OCI-LY1 (cell line): ENCODE data around the gene PXDC1.

Source experiments
- H2AFZ ChIP-seq: fragments of 200-600 bp; sonication (generic), shearing (Covaris generic); 2 replicates; pipeline ENCODE4 v1.6.0; 2014; ENCODE audit warnings: antibody characterized with exemption, mild to moderate bottlenecking, low read length
- H3F3A ChIP-seq: fragments of 200-600 bp; sonication (generic), shearing (Covaris generic); 2 replicates; pipeline ENCODE4 v1.6.0; 2014; ENCODE audit warnings: mild to moderate bottlenecking, antibody characterized with exemption, low read length, moderate library complexity; ENCODE audit not compliant: insufficient read depth
- H3K27ac ChIP-seq: fragments of 200-600 bp; sonication (generic); 2 replicates; pipeline ENCODE4 v1.5.1; 2014; ENCODE audit warnings: low read length, mixed run types, mild to moderate bottlenecking, low read depth; ENCODE audit not compliant: poor library complexity, severe bottlenecking
- H3K27me3 ChIP-seq: fragments of 200-600 bp; sonication (generic); 2 replicates; pipeline ENCODE4 v1.6.0; 2014; ENCODE audit warnings: antibody characterized with exemption, mild to moderate bottlenecking, low read length, moderate library complexity; ENCODE audit not compliant: insufficient read depth
- H3K36me3 ChIP-seq: fragments of 200-600 bp; sonication (generic); 2 replicates; pipeline ENCODE4 v1.6.1; 2014; ENCODE audit warnings: mild to moderate bottlenecking, antibody characterized with exemption, low read length, moderate library complexity, mixed read lengths; ENCODE audit not compliant: insufficient read depth
- H3K4me1 ChIP-seq: fragments of 200-600 bp; sonication (generic); 2 replicates; pipeline ENCODE4 v1.5.1; 2014; ENCODE audit warnings: mild to moderate bottlenecking, low read length, moderate library complexity; ENCODE audit not compliant: insufficient read depth, severe bottlenecking
- H3K4me2 ChIP-seq: fragments of 200-600 bp; sonication (generic), shearing (Covaris generic); 2 replicates; pipeline ENCODE4 v1.6.1; 2014; ENCODE audit warnings: low read length
- H3K4me3 ChIP-seq: fragments of 200-600 bp; sonication (generic); 2 replicates; pipeline ENCODE4 v1.5.1; 2014; ENCODE audit warnings: low read length, low read depth, mild to moderate bottlenecking, mixed read lengths; ENCODE audit not compliant: poor library complexity, severe bottlenecking
- H3K79me2 ChIP-seq: fragments of 200-600 bp; shearing (Covaris generic); 2 replicates; pipeline ENCODE4 v1.6.1; 2016; ENCODE audit warnings: mixed run types, low read length, mixed read lengths; ENCODE audit not compliant: insufficient read depth
- H3K9ac ChIP-seq: fragments of 200-600 bp; sonication (generic), shearing (Covaris generic); 2 replicates; pipeline ENCODE4 v1.6.1; 2014; ENCODE audit warnings: mild to moderate bottlenecking, low read length, mixed read lengths
- H3K9me2 ChIP-seq: fragments of 200-600 bp; sonication (generic), shearing (Covaris generic); 2 replicates; pipeline ENCODE4 v1.6.1; 2014; ENCODE audit warnings: low read depth, mild to moderate bottlenecking, low read length, mixed read lengths
- H3K9me3 ChIP-seq: fragments of 200-600 bp; shearing (Covaris generic); 2 replicates; pipeline ENCODE4 v1.6.1; 2014; ENCODE audit warnings: low read length, mixed read lengths
- H4K20me1 ChIP-seq: fragments of 200-600 bp; sonication (generic), shearing (Covaris generic); 2 replicates; pipeline ENCODE4 v1.6.0; 2016; ENCODE audit warnings: mild to moderate bottlenecking, low read length; ENCODE audit not compliant: insufficient read depth
- CTCF ChIP-seq: fragments of 200-600 bp; sonication (generic), shearing (Covaris generic); IDR thresholded peaks from 2 replicates; pipeline ENCODE4 v1.5.1; 2017; ENCODE audit warnings: mild to moderate bottlenecking, antibody characterized with exemption, low read length, moderate library complexity, mixed read lengths
- EZH2 ChIP-seq: fragments of 200-600 bp; sonication (generic), shearing (Covaris generic); IDR thresholded peaks from 2 replicates; pipeline ENCODE4 v1.8.0; 2017; ENCODE audit warnings: borderline replicate concordance, mixed run types, mild to moderate bottlenecking, antibody characterized with exemption, low read length, moderate library complexity, mixed read lengths

The PXDC1 gene

GRCh38 chr6:3707751-3708412, 43.6 kb downstream of the PXDC1 start:
- H3K79me2 ChIP-seq = no peaks in the 10 kb centered on the region
- H3K4me1 ChIP-seq = no peaks in the 10 kb centered on the region
- TF ChIP-seq EZH2 = no peak
- no peak for TF ChIP-seq CTCF
- no peak overlapping the region for H2AFZ ChIP-seq
- H3F3A ChIP-seq = no peaks in the 10 kb centered on the region
- H3K9ac ChIP-seq = no peak overlapping the region
- H3K9me2 ChIP-seq = no peaks in the 10 kb centered on the region
- no peak overlapping the region for H3K27ac ChIP-seq
- no peaks in the 10 kb centered on the region; the same call in 1 of the 2 replicates for H3K9me3 ChIP-seq
- H3K36me3 ChIP-seq = no peaks in the 10 kb centered on the region
- H4K20me1 ChIP-seq = no peaks in the 10 kb centered on the region
- no peak overlapping the region for H3K4me2 ChIP-seq
- H3K27me3 ChIP-seq = peaks cover 9% of the 10 kb centered on the region; the same call in 1 of the 2 replicates
- no peak overlapping the region for H3K4me3 ChIP-seq

- no peaks in the 10 kb centered on the region for H3K9me2 ChIP-seq
- no peak overlapping the region for H2AFZ ChIP-seq
- no peaks in the 10 kb centered on the region for H3K4me1 ChIP-seq
- no peaks in the 10 kb centered on the region for H4K20me1 ChIP-seq
- H3K4me2 ChIP-seq = no peak overlapping the region
- no peak overlapping the region for H3K4me3 ChIP-seq
- no peaks in the 10 kb centered on the region for H3K79me2 ChIP-seq
- no peaks in the 10 kb centered on the region; the same call in 1 of the 2 replicates for H3K9me3 ChIP-seq
- no peak overlapping the region for H3K27ac ChIP-seq
- no peak for TF ChIP-seq CTCF
- no peak for TF ChIP-seq EZH2
- H3K9ac ChIP-seq = no peak overlapping the region
- H3K27me3 ChIP-seq = peaks cover 9% of the 10 kb centered on the region; the same call in 1 of the 2 replicates
- no peaks in the 10 kb centered on the region for H3K36me3 ChIP-seq
- H3F3A ChIP-seq = no peaks in the 10 kb centered on the region
Measured at GRCh38 chr6:3707024-3707423, 44.5 kb downstream of the PXDC1 start.

GRCh38 chr6:3706547-3706946, 45.0 kb downstream of the PXDC1 start:
- Histone ChIP-seq H2AFZ (no peak overlapping the region), H4K20me1 (no peaks in the 10 kb centered on the region), H3K27ac (no peak overlapping the region), H3K9me2 (no peaks in the 10 kb centered on the region), H3F3A (no peaks in the 10 kb centered on the region), H3K79me2 (no peaks in the 10 kb centered on the region), H3K36me3 (no peaks in the 10 kb centered on the region), H3K27me3 (peaks cover 9% of the 10 kb centered on the region; the same call in 1 of the 2 replicates), H3K4me2 (no peak overlapping the region), H3K4me3 (no peak overlapping the region), H3K4me1 (no peaks in the 10 kb centered on the region), H3K9ac (no peak overlapping the region), H3K9me3 (no peaks in the 10 kb centered on the region; the same call in 1 of the 2 replicates)
- TF ChIP-seq CTCF = no peak
- no peak for TF ChIP-seq EZH2
